Hematopoietic multipotent progenitor cell treated with erythropoietin and hydrocortisone succinate and interleukin-3 and kit ligand, for 8 days (in vitro differentiated cells): ENCODE data around the gene NCAPD2.
A peak's percentile ranks its signal among the peaks of the same experiment; 100 is the strongest.
"Not testable (repeated sequence)": the region's sequence is repeated elsewhere in the genome, so short reads cannot be mapped to it uniquely, and the experiment has no call there.

ENCODE experiments used
- DNase-seq: peaks from one replicate; pipeline ENCODE4 v3.0.0-alpha.2; 2015

Gene NCAPD2

DNA sequence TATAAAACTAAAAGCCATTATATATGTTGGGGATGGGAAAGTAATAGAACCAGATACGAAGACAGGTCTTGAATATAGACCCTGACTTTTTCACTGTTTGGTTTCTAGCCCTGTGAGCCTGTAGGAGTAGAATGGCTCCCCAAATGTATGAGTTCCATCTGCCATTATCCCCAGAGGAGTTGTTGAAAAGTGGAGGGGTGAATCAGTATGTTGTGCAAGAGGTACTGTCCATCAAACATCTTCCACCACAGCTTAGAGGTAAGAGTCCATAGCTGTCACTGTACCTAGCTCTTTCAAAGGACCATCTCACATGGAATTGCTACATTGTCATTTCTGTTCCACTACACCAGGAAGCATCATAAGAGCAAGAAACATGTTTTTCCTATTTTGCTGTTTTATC lies 1.1 kb downstream of the NCAPD2 start:
- DNase-seq: peak; percentile 19

DNA sequence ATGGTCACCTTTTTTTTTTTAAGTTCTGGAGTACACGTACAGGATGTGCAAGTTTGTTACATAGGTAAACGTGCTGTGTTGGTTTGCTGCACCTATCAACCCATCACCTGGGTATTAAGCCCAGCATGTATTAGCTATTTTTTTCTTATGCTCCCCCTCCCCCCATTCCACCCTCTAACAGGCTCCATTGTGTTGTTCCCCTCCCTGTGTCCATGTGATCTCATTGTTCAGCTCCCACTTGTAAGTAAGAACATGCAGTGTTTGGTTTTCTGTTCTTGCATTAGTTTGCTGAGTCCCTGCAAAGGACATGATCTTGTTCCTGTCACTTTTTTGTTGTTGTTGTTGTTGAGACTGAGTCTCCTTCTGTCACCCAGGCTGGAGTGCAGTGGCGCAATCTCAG lies 3.4 kb downstream of the NCAPD2 start:
- not testable (repeated sequence) for DNase-seq

DNA sequence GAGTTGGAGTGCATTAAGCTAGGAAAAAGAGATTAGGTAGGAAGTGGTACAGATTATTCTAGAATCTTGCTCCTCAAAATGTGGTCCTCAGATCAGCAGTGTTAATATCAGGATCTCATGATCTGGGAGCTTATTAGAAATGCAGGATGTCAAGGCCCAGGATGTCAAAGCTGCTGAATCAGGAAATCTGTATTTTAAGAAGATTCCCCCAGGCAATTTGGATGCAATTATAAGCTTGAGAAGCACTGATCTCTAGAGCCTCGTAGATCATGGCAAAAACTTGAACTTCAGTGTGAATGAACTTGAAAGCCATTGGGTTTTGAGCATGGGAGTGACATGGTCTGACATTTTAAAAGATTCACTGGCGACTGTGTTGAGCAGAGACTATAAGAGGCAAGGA lies 6.6 kb downstream of the NCAPD2 start:
- DNase-seq: no peak

DNA sequence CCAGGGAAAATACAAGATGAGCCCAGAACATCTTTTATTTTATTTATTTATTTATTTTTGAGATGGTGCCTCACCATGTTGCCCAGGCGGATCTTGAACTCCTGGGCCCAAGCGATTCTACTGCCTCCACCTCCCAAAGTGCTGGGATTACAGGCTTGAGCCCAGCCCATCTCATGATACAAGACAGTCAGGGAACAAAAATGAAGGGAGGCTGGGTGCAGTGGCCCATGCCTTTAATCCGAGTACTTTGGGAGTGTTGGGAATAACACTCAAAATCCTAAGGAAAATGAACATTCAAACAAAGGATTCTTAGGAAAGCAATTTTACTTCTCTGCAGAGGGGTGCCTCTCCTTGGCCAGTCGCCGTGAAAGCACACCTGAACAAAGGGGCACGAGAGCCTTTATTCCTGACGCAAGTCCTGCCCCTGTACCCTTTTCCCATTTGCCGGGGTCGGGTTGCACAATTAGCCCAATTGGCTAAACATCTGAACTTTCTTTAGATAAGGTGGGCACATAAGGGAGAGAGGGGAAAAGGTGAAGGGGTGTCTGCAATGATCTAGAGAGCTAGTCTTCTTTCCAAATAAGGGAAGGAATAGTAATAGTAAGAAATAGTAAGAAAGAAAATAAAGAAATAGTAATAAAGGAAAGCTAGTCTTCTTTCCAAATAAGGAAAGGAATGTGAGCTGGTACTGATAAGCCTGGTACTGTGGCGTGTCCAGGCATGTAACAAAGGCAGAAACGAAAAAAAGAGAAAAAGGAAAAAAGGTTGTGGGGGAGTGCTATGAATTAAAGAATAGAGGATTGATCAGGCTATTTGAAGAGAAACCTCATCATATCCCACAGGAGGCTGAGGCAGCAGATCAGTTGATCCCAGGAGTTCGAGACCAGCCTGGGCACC lies 13.4 kb downstream of the NCAPD2 start:
- DNase-seq: peak; percentile 16

DNA sequence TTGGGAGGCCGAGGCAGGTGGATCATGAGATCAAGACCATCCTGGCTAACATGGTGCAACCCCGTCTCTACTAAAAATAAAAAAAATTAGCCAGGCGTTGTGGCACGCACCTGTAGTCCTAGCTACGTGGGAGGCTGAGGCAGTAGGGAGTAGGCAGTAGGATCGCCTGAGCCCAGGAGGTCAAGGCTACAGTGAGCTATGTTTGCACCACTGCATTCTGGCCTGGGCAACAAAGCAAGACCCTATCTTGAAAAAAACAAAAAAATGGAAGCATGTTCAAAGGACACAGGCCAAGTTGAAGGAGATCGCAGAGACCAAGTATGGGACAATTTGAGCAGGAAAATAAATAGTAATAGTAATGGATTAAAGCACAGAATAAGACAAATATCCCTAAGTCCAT lies 14.2 kb downstream of the NCAPD2 start:
- no peak for DNase-seq

DNA sequence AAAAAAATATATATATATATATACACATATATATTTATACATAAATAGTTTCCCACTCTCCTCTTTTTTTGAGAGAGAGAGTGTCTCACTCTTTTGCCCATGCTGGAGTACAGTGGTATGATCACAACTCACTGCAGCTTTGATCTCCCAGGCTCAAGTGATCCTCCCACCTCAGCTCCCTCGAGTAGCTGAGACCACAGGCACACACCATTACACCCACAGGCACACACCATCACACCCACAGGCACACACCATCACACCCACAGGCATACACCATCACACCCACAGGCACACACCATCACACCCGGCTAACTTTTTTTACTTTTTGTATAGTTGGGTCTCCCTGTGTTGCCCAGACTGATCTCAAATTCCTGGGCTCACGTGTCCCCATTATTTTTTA lies 26.3 kb downstream of the NCAPD2 start:
- DNase-seq: no peak

DNA sequence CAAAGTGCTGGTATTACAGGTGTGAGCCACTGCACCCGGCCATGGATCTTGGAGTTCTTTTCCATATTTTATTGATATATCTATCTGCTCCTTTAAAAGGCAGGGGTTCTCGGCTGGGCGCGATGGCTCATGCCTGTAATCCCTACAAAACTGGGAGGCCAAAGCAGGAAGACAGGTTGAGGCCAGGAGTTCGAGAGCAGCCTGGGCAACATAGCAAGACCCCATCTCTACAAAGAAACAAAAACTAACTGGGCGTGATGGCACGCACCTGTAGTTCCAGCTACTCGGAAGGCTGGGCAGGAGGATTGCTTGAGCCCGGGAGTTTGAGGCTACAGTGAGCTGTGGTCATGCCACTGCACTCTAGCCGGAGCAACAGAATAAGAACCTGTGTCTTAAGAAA lies 28.3 kb downstream of the NCAPD2 start:
- DNase-seq: no peak

DNA sequence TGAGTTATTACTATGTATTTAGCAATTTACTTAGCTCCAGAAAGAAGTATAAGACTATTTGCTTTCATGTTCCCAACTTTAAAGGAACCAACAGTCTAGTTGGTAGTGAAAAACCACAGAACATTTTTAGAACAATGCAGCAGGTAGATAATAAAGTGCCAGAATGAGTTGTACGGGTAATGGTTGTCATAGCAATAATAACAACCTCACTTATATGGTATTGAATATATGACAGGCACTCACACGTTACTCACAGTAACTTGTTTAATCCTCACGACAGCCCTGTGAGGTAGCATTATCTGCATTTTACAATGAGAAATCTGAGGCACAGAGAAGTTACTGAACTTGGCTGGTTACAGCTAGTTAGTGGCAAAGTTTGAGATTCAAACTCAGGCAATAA lies 29.8 kb downstream of the NCAPD2 start:
- DNase-seq: no peak

DNA sequence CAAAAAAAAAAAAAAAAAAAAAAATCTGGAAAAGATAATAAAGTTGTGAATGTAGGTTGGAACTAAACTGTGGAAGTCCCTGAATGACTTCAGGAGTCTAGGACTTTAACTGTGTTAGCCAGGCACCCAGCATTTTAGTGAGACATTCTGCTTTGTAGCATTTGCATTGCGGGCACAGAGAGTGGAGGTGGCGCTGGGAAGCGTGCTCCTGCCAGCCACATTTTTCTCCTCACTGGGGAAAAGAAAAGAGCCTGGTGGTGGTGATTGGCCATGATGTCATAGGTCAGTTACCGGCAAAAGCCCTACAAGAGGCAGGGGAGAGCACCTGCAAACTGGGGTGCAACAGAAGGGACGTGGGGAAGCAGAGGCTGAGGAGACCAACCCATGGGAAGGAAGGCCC lies 30.7 kb downstream of the NCAPD2 start:
- DNase-seq: no peak

DNA sequence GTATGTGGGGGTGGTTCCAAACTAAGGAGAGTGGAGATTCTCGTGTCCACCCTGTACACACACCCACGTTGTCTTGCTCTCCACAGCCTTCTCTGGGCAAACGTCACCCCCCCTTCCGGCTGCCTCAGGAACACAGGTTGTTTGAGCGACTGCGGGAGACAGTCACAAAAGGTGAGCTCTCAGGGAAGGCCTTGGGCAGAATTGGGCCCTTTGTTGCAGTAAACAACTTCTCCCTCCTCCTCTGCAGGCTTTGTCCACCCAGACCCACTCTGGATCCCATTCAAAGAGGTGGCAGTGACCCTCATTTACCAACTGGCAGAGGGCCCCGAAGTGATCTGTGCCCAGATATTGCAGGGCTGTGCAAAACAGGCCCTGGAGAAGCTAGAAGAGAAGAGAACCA lies 32.3 kb downstream of the NCAPD2 start:
- no peak for DNase-seq

DNA sequence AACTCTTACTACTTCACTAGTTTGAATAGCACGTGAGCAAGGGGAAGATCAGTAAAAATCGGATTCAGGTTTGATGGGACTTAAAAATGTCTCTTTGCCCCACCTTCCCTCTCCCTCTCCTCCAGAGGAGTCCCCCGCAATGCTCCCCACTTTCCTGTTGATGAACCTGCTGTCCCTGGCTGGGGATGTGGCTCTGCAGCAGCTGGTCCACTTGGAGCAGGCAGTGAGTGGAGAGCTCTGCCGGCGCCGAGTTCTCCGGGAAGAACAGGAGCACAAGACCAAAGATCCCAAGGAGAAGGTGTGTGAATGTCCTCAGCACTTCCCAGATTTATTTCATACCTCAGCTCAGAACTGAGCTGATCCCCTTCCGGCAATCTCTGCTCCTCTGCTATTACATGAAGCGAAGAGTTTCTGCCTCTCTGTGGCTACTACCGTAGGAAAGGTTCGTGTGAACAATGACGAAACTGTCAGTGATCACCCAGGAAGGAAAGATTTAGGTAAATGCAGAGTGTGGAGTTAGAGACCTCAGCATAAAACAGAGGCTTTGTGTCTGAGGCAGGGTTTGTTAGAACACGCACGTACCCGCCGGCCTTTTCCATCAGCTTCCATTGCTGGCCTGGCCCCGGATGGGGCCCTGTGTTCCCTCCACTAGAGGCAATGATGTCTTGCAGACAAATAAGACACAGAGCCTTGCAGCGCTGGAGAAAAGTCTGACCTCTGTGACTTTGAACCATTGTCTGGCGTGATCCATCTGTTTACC lies 33.0 kb downstream of the NCAPD2 start:
- no peak for DNase-seq

DNA sequence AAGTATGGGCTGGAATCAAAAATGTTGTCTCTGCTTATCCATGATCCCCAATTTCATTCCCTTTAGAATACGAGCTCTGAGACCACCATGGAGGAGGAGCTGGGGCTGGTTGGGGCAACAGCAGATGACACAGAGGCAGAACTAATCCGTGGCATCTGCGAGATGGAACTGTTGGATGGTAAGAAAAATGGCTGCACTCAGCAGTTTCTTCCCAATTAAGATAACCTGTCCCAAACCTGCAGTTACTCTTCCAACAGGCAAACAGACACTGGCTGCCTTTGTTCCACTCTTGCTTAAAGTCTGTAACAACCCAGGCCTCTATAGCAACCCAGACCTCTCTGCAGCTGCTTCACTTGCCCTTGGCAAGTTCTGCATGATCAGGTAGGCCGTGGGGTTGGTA lies 33.8 kb downstream of the NCAPD2 start:
- DNase-seq: no peak

DNA sequence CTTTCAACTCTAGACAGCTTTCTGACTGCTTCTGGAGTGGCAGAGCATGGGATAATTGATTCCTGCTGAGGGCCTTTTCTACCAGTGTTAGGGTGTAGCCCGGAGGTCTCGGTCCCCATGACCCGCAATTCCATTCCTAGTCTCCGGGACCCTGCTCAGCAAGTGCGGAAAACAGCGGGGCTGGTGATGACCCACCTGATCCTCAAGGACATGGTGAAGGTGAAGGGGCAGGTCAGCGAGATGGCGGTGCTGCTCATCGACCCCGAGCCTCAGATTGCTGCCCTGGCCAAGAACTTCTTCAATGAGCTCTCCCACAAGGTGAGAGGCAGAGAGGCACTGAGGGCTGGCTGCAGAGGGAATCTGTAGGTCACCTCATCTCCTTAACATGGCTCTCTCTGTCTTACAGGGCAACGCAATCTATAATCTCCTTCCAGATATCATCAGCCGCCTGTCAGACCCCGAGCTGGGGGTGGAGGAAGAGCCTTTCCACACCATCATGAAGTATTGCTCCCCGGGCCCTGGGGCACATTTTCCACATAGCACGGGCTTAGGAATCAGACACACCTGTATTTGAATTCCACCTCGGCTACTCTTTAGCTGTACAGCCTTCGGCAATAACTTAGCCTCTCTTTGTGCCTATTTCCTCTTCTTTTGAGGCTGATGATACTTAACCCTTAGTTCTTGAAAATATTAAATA lies 34.8 kb downstream of the NCAPD2 start:
- no peak for DNase-seq

DNA sequence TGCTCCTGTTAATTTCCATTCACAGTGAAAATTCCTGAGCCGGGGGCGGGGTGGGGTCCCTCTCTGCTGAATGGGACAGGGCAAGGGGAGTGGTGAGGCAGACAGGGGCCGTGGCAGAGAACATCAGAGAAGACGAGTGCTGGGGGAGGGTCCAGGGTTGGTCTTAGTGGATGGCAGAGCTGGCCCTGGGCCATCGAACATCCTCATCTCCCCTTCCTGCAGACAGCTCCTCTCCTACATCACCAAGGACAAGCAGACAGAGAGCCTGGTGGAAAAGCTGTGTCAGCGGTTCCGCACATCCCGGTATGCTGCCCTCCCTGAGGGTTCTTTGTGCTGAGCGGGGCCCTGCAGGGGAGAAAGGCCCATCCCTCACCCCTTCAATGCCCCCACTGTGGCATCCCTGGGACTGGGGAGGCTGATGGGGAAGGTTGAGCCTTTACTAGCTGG lies 35.4 kb downstream of the NCAPD2 start:
- DNase-seq: no peak

DNA sequence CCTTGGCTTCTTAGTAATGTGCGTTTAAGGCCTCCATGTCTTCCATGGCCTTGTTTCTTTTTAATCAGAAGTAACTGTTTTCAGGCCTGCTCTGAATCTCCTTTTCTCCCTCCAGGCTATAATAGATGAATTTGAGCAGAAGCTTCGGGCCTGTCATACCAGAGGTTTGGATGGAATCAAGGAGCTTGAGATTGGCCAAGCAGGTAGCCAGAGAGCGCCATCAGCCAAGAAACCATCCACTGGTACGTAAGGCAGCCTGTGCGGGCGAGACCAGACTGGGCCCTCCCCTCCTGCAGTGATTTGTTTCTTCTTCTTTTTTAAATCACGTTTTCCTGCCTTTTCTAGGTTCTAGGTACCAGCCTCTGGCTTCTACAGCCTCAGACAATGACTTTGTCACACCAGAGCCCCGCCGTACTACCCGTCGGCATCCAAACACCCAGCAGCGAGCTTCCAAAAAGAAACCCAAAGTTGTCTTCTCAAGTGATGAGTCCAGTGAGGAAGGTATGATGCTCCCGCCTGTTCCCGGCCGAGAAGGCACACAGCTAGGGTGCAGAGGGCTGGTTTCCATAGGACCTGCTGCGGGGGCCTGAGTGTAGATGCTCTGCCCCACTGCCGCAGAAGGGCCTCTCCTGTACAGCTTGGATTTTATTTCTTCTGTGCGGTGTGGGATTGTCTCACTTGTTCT lies 36.8 kb downstream of the NCAPD2 start:
- no peak for DNase-seq

DNA sequence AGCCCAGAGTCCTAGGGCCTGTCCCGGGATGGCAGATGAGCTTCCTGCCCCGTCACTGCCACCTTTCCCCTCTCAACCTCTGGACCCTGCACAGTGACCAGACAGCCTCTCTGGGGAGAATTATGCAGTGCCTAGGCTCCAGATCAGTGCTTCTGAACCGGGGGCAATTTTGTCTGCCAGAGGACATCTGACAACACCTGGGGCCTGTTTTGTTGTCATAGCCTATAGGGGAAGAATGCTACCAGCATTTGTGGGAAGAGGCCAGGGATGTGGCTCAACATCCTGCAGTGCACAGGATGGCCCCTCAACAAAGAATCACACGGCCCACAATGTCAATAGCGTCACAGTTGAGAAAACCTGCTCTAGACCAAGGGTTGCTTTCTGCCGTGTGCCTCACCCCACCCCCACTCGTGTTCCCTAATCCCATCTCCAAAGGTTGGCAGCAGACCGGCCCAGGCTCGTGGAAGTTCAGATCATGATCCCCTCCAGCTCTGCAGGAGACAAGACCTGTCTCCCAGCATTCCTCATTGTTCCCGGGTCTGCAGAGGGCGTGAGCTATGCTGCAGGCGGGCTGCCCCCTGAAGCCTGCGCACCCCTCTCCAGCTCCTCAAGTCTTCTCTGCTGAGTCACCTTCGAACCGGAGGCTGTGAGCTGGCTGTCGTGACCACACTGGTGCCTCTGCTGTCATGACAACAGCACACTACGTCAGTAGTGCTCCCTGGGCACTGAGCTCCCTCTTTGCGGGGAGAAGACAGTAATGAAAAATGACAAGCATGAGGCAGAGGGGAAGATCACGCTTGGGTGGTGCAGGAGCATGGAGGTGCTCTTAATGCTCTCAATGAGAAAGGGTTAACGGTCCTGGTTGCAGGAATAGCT lies 38.4 kb downstream of the NCAPD2 start:
- peak; percentile 94 for DNase-seq

DNA sequence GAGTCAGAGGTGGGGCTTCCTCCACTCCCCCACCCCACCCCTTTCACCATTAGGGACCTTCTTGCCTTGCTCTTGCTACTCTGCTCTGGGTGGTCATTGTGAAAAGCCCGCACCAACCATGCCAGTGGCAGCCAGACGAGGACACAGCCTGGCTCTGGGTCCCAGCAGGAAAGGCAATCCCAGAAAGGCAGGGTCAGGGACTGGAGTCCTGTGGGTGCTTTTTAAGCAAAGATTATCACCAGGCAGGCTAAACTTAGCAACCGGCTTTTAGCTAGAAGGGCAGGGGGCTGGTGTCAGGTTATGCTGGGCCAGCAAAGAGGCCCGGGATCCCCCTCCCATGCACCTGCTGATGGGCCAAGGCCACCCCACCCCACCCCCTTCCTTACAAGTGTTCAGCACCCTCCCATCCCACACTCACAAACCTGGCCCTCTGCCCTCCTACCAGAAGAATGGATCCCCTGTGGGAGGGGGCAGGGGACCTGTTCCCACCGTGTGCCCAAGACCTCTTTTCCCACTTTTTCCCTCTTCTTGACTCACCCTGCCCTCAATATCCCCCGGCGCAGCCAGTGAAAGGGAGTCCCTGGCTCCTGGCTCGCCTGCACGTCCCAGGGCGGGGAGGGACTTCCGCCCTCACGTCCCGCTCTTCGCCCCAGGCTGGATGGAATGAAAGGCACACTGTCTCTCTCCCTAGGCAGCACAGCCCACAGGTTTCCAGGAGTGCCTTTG lies 39.2 kb downstream of the NCAPD2 start:
- DNase-seq: peak; percentile 75

DNA sequence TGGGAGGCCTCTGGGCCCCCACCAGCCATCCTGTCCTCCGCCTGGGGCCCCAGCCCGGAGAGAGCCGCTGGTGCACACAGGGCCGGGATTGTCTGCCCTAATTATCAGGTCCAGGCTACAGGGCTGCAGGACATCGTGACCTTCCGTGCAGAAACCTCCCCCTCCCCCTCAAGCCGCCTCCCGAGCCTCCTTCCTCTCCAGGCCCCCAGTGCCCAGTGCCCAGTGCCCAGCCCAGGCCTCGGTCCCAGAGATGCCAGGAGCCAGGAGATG lies 39.7 kb downstream of the NCAPD2 start:
- no peak for DNase-seq

DNA sequence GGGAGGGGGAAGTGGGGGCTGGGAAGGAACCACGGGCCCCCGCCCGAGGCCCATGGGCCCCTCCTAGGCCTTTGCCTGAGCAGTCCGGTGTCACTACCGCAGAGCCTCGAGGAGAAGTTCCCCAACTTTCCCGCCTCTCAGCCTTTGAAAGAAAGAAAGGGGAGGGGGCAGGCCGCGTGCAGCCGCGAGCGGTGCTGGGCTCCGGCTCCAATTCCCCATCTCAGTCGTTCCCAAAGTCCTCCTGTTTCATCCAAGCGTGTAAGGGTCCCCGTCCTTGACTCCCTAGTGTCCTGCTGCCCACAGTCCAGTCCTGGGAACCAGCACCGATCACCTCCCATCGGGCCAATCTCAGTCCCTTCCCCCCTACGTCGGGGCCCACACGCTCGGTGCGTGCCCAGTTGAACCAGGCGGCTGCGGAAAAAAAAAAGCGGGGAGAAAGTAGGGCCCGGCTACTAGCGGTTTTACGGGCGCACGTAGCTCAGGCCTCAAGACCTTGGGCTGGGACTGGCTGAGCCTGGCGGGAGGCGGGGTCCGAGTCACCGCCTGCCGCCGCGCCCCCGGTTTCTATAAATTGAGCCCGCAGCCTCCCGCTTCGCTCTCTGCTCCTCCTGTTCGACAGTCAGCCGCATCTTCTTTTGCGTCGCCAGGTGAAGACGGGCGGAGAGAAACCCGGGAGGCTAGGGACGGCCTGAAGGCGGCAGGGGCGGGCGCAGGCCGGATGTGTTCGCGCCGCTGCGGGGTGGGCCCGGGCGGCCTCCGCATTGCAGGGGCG lies 40.2 kb downstream of the NCAPD2 start, which contains the start of gene GAPDH:
GAPDH (plus strand) TSS at position 595 of the 772 bp plus-strand sequence. CDS start 316 bp downstream, outside the sequence.
- DNase-seq: peak; percentile 98

DNA sequence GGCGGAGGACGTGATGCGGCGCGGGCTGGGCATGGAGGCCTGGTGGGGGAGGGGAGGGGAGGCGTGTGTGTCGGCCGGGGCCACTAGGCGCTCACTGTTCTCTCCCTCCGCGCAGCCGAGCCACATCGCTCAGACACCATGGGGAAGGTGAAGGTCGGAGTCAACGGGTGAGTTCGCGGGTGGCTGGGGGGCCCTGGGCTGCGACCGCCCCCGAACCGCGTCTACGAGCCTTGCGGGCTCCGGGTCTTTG lies 40.7 kb downstream of the NCAPD2 start:
- no peak for DNase-seq
